ENCODE data around the gene IFNGR2. TPM values are rescaled to one million over a fixed set of nuclear protein-coding genes. Genes with fewer than 3 reads are reported as not detected.

The IFNGR2 gene
- total RNA-seq, 1 donor from 2014 or later = 83.5 TPM

- H3K4me1 ChIP-seq = peaks cover 23% of the 10 kb centered on the region
These were observed 7.3 kb upstream of the IFNGR2 start for GRCh38 chr21:33395891-33396331.

GRCh38 chr21:33396436-33396835 lies 6.8 kb upstream of the IFNGR2 start:
- ATAC-seq = no peak
- H3K4me1 ChIP-seq = peaks cover 23% of the 10 kb centered on the region
- no peaks in the 10 kb centered on the region for H3K36me3 ChIP-seq
- H3K9me3 ChIP-seq = no peaks in the 10 kb centered on the region
- intact Hi-C loops (cut with DNase I) = no loop called here
- no peaks in the 10 kb centered on the region for H3K27me3 ChIP-seq (ENCODE audit: low read depth)
- H3K27ac ChIP-seq = peak overlapping the region; percentile 27
- TF ChIP-seq CTCF (IDR thresholded peaks at IDR 0.05) = no peak
- H3K4me3 ChIP-seq = no peak overlapping the region
- no peak for DNase-seq

More at GRCh38 chr21:33395891-33396331, 7.3 kb upstream of the IFNGR2 start:
- Histone ChIP-seq H3K9me3 (no peaks in the 10 kb centered on the region), H3K4me3 (no peak overlapping the region), H3K27ac (no peak overlapping the region), H3K27me3 (ENCODE audit: low read depth) (no peaks in the 10 kb centered on the region), H3K36me3 (no peaks in the 10 kb centered on the region)
- no peak for TF ChIP-seq CTCF (IDR thresholded peaks at IDR 0.05)
- ATAC-seq (no peak), DNase-seq (no peak)
- intact Hi-C loops (cut with DNase I) = no loop called here

- H3K36me3 ChIP-seq = no peaks in the 10 kb centered on the region
- no peak overlapping the region for H3K4me3 ChIP-seq
- intact Hi-C loops (cut with DNase I) = no loop called here
- H3K27ac ChIP-seq = peak overlapping the region; percentile 27
- H3K27me3 ChIP-seq (ENCODE audit: low read depth) = no peaks in the 10 kb centered on the region
- no peak for DNase-seq
- H3K9me3 ChIP-seq = no peaks in the 10 kb centered on the region
- TF ChIP-seq CTCF (IDR thresholded peaks at IDR 0.05) = no peak
- ATAC-seq = peak in 1 of 2 donors; percentile 28
- peaks cover 23% of the 10 kb centered on the region for H3K4me1 ChIP-seq
These were observed 6.3 kb upstream of the IFNGR2 start for GRCh38 chr21:33396951-33397350.

GRCh38 chr21:33397717-33398116 lies 5.5 kb upstream of the IFNGR2 start:
- no peak for DNase-seq

GRCh38 chr21:33398361-33398760 lies 4.9 kb upstream of the IFNGR2 start:
- H3K4me3 ChIP-seq = no peak overlapping the region
- no peaks in the 10 kb centered on the region for H3K36me3 ChIP-seq
- peaks cover 23% of the 10 kb centered on the region for H3K4me1 ChIP-seq
- no peak for TF ChIP-seq CTCF (IDR thresholded peaks at IDR 0.05)
- no peak for DNase-seq
- no peaks in the 10 kb centered on the region for H3K9me3 ChIP-seq
- H3K27ac ChIP-seq = no peak overlapping the region
- ATAC-seq = no peak
- H3K27me3 ChIP-seq (ENCODE audit: low read depth) = no peaks in the 10 kb centered on the region
- intact Hi-C loops (cut with DNase I) = no loop called here

More at GRCh38 chr21:33397717-33398116, 5.5 kb upstream of the IFNGR2 start:
- no peaks in the 10 kb centered on the region for H3K27me3 ChIP-seq (ENCODE audit: low read depth)
- H3K4me3 ChIP-seq = no peak overlapping the region
- H3K9me3 ChIP-seq = no peaks in the 10 kb centered on the region
- no peak for ATAC-seq
- peaks cover 23% of the 10 kb centered on the region for H3K4me1 ChIP-seq
- intact Hi-C loops (cut with DNase I) = no loop called here
- H3K27ac ChIP-seq = no peak overlapping the region
- no peaks in the 10 kb centered on the region for H3K36me3 ChIP-seq
- no peak for TF ChIP-seq CTCF (IDR thresholded peaks at IDR 0.05)

- H3K9me3 ChIP-seq = no peaks in the 10 kb centered on the region
- no peaks in the 10 kb centered on the region for H3K27me3 ChIP-seq (ENCODE audit: low read depth)
- peaks cover 26% of the 10 kb centered on the region for H3K4me1 ChIP-seq
- TF ChIP-seq CTCF (IDR thresholded peaks at IDR 0.05) = no peak
- DNase-seq (no peak), ATAC-seq (no peak)
- H3K36me3 ChIP-seq = no peaks in the 10 kb centered on the region
- H3K4me3 ChIP-seq = no peak overlapping the region
- H3K27ac ChIP-seq = peak overlapping the region; percentile 96
- intact Hi-C loops (cut with DNase I) = no loop called here
These were observed 1.6 kb upstream of the IFNGR2 start for GRCh38 chr21:33401630-33401992.

Data from lower lobe of right lung (tissue), 2 donors.